ENCODE data around the gene GCSAML. TPM values are rescaled to one million over a fixed set of nuclear protein-coding genes. Genes with fewer than 3 reads are reported as not detected.

GCSAML gene
- total and polyA plus RNA-seq, 9 of the 15 experiments (the other 6 are each of a cell fraction or from before 2014, with no cell fraction given) = 0.01 TPM; not detected in 8

DNA sequence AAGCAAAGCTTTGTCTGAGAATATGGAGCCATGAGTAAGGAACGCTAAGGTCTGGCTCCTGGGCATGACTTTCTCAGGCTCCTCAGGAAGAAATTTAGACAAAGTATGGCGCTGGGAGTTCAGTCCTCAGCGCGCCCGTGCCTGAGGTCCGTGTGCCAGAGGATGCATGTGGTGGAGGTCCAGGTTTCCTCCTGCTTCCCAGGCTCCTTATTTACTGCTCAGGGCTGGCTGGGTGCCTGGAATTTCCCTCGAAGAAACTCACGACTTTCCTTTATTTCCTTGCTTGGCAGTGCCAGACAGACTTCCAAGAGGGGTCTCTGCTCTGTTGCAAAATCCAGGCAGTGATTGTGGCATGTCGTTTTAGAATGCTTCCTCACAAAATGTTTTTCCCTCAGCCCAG, 13.3 kb downstream of the GCSAML start:
- intact Hi-C loops (cut with micrococcal nuclease) = no loop called here
- Histone ChIP-seq H4K20me1 (replicated peaks; ENCODE audit: control insufficient read depth, insufficient read depth, low read length) (no peaks in the 10 kb centered on the region), H3K9me3 (replicated peaks; ENCODE audit: control insufficient read depth, insufficient read depth, low read depth, low read length) (no peaks in the 10 kb centered on the region), H3K9me1 (ENCODE audit: control insufficient read depth, insufficient read depth, low read length) (no peaks in the 10 kb centered on the region), H3K79me2 (ENCODE audit: control insufficient read depth, insufficient read depth, low read length) (no peaks in the 10 kb centered on the region), H3K9ac (ENCODE audit: insufficient read depth in 1 of 2, low read depth in 2 of 2, low read length in 2 of 2) (no peak overlapping the region), H3K4me3 (no peak overlapping the region), H3K27ac (ENCODE audit: extremely low read depth, low read depth, low read length) (no peak overlapping the region), H3K36me3 (ENCODE audit: control insufficient read depth, insufficient read depth, low read length) (no peaks in the 10 kb centered on the region), H2AFZ (ENCODE audit: low read depth, low read length) (no peak overlapping the region), H3K27me3 (ENCODE audit: control insufficient read depth in 2 of 2, insufficient read depth in 2 of 2, low read length in 2 of 2) (no peaks in the 10 kb centered on the region), H3K4me2 (ENCODE audit: insufficient read depth, low read length) (no peak overlapping the region), H3K4me1 (replicated peaks in 1 of 2; ENCODE audit: control insufficient read depth in 2 of 2, insufficient read depth in 2 of 2, low read length in 2 of 2) (no peaks in the 10 kb centered on the region)
- ATAC-seq (no peak), DNase-seq (ENCODE audit: extremely low read depth in 1 of 4, low spot score in 3 of 4) (no peak), FAIRE-seq (no peak)
- CTCF ChIA-PET (ENCODE audit: low intra/inter-chr PET ratio) = no interaction called here
- in situ Hi-C loops (cut with MboI) = no loop called here
- no peak for TF ChIP-seq NFXL1 (CRISPR knock-in tag; IDR thresholded peaks at IDR 0.05)
- TF ChIP-seq TAF9B (IDR thresholded peaks at IDR 0.05; ENCODE audit: partially characterized antibody) = no peak
- TF ChIP-seq ZC3H11A (IDR thresholded peaks at IDR 0.05; ENCODE audit: low read depth, low read length) = no peak
- POLR2A ChIA-PET = no interaction called here
- 0% methylated on average over 9 of the region's 9 CpGs for WGBS (ENCODE audit: insufficient coverage, low coverage, missing lambda C conversion rate)
- BruUV-seq (replicated peaks) = no TSS peak

DNA sequence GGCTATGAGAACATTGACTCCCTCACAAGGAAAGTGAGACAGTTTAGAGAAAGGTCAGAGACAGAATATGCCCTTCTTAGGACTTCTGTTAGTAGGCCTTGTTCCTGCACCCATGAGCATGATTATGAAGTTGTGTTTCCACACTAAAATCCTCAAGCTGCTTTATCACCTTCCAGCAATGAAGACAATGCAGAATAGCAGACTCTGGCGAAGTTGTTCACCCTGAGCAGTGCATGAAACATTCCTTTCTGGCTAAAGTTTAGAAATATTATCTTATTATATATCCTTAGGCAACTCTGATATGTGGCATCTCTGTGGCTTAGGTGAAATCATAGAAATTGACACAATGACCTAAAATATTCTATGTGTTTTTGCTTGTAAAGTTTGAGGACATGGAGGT, 25.3 kb downstream of the GCSAML start:
- Histone ChIP-seq H3K36me3 (ENCODE audit: control insufficient read depth, insufficient read depth, low read length) (no peaks in the 10 kb centered on the region), H3K79me2 (ENCODE audit: control insufficient read depth, insufficient read depth, low read length) (no peaks in the 10 kb centered on the region), H3K4me3 (no peak overlapping the region), H3K9me3 (replicated peaks; ENCODE audit: control insufficient read depth, insufficient read depth, low read depth, low read length) (no peaks in the 10 kb centered on the region), H2AFZ (ENCODE audit: low read depth, low read length) (no peak overlapping the region), H3K9ac (ENCODE audit: insufficient read depth in 1 of 2, low read depth in 2 of 2, low read length in 2 of 2) (no peak overlapping the region), H3K27ac (ENCODE audit: extremely low read depth, low read depth, low read length) (no peak overlapping the region), H3K9me1 (ENCODE audit: control insufficient read depth, insufficient read depth, low read length) (no peaks in the 10 kb centered on the region), H3K27me3 (ENCODE audit: control insufficient read depth in 2 of 2, insufficient read depth in 2 of 2, low read length in 2 of 2) (no peaks in the 10 kb centered on the region), H3K4me1 (replicated peaks in 1 of 2; ENCODE audit: control insufficient read depth in 2 of 2, insufficient read depth in 2 of 2, low read length in 2 of 2) (no peaks in the 10 kb centered on the region), H4K20me1 (replicated peaks; ENCODE audit: control insufficient read depth, insufficient read depth, low read length) (no peaks in the 10 kb centered on the region), H3K4me2 (ENCODE audit: insufficient read depth, low read length) (no peak overlapping the region)
- ATAC-seq = no peak
- intact Hi-C loops (cut with micrococcal nuclease) = no loop called here
- BruUV-seq (replicated peaks) = no TSS peak
- in situ Hi-C loops (cut with MboI) = no loop called here
- FAIRE-seq = no peak
- 0% methylated on average over 1 of the region's 1 CpG for WGBS (ENCODE audit: insufficient coverage, low coverage, missing lambda C conversion rate)
- ChIA-PET POLR2A (no interaction called here), CTCF (ENCODE audit: low intra/inter-chr PET ratio) (no interaction called here)
- no peak for DNase-seq (ENCODE audit: extremely low read depth in 1 of 4, low spot score in 3 of 4)
- TF ChIP-seq, protein P1, sequence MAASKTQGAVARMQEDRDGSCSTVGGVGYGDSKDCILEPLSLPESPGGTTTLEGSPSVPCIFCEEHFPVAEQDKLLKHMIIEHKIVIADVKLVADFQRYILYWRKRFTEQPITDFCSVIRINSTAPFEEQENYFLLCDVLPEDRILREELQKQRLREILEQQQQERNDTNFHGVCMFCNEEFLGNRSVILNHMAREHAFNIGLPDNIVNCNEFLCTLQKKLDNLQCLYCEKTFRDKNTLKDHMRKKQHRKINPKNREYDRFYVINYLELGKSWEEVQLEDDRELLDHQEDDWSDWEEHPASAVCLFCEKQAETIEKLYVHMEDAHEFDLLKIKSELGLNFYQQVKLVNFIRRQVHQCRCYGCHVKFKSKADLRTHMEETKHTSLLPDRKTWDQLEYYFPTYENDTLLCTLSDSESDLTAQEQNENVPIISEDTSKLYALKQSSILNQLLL (CRISPR knock-in tag; IDR thresholded peaks at IDR 0.05; ENCODE audit: borderline replicate concordance) = no peak
- TF ChIP-seq, protein P2, sequence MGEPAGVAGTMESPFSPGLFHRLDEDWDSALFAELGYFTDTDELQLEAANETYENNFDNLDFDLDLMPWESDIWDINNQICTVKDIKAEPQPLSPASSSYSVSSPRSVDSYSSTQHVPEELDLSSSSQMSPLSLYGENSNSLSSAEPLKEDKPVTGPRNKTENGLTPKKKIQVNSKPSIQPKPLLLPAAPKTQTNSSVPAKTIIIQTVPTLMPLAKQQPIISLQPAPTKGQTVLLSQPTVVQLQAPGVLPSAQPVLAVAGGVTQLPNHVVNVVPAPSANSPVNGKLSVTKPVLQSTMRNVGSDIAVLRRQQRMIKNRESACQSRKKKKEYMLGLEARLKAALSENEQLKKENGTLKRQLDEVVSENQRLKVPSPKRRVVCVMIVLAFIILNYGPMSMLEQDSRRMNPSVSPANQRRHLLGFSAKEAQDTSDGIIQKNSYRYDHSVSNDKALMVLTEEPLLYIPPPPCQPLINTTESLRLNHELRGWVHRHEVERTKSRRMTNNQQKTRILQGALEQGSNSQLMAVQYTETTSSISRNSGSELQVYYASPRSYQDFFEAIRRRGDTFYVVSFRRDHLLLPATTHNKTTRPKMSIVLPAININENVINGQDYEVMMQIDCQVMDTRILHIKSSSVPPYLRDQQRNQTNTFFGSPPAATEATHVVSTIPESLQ (CRISPR knock-in tag; IDR thresholded peaks at IDR 0.05) = no peak
- TF ChIP-seq TARDBP (IDR thresholded peaks at IDR 0.05) (no peak), POLR2AphosphoS2 (IDR thresholded peaks at IDR 0.05; ENCODE audit: low read length) (no peak), ZNF217 (CRISPR knock-in tag; IDR thresholded peaks at IDR 0.05) (no peak), SNRNP70 (optimal IDR thresholded peaks at IDR 0.05; ENCODE audit: low read depth, low read length) (no peak), ELF2 (CRISPR knock-in tag; IDR thresholded peaks at IDR 0.05) (no peak)
- TF ChIP-seq, protein P3, sequence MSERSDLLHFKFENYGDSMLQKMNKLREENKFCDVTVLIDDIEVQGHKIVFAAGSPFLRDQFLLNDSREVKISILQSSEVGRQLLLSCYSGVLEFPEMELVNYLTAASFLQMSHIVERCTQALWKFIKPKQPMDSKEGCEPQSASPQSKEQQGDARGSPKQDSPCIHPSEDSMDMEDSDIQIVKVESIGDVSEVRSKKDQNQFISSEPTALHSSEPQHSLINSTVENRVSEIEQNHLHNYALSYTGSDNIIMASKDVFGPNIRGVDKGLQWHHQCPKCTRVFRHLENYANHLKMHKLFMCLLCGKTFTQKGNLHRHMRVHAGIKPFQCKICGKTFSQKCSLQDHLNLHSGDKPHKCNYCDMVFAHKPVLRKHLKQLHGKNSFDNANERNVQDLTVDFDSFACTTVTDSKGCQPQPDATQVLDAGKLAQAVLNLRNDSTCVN (CRISPR knock-in tag; IDR thresholded peaks at IDR 0.05) = no peak
- TF ChIP-seq, protein P4, sequence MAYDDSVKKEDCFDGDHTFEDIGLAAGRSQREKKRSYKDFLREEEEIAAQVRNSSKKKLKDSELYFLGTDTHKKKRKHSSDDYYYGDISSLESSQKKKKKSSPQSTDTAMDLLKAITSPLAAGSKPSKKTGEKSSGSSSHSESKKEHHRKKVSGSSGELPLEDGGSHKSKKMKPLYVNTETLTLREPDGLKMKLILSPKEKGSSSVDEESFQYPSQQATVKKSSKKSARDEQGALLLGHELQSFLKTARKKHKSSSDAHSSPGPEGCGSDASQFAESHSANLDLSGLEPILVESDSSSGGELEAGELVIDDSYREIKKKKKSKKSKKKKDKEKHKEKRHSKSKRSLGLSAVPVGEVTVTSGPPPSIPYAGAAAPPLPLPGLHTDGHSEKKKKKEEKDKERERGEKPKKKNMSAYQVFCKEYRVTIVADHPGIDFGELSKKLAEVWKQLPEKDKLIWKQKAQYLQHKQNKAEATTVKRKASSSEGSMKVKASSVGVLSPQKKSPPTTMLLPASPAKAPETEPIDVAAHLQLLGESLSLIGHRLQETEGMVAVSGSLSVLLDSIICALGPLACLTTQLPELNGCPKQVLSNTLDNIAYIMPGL (CRISPR knock-in tag; IDR thresholded peaks at IDR 0.05) = no peak
